HCT116 (cell line): ENCODE measurements around the gene KLHL10. TPM values are rescaled to one million over a fixed set of nuclear protein-coding genes. Genes with fewer than 3 reads are reported as not detected.

Experiments used
- ATAC-seq: fragments of 200-7000 bp; cut with Tn5 transposase; 2 replicates; pipeline ENCODE4 v1.9.1; 2020; ENCODE audit warnings: mild to moderate bottlenecking, moderate library complexity
- BruUV-seq: library from RNA; stranded (reverse); fragments of 400-500 nt; replicated peaks from 2 replicates; lab custom pipeline; 2021; lab: Mats Ljungman, UMichigan
- CTCF ChIA-PET: fragments of 300-600 bp; sonication (Branson Sonifier 250); formaldehyde crosslinking; loops from one replicate; lab custom pipeline; 2021; ENCODE audit warnings: antibody characterized with exemption; lab: Charles Lee
- POLR2A ChIA-PET: fragments of 300-600, 350-600 bp; sonication (Branson Sonifier 250); formaldehyde crosslinking; loops from one replicate; lab custom pipeline; 2021; ENCODE audit warnings: antibody characterized with exemption; lab: Charles Lee
- RAD21 ChIA-PET, 2 experiments: fragments of 300-600 bp; sonication (Branson Sonifier 250); formaldehyde crosslinking; loops; one replicate each; lab custom pipeline; 2023; ENCODE audit warnings: low total read pairs in 2 of 2; ENCODE audit not compliant: uncharacterized antibody in 2 of 2, unreplicated experiment in 2 of 2, low non-redundant PET in 1 of 2; lab: Charles Lee
- DNase-seq: peaks from one replicate; pipeline ENCODE4 v3.0.0-alpha.2; 2010; ENCODE audit warnings: low read depth, low spot score
- H2AFZ ChIP-seq: fragments of 200-600 bp; shearing (Covaris generic), sonication (generic); 2 replicates; pipeline ENCODE4 v1.6.1; 2017; ENCODE audit warnings: low read depth, mixed run types, mixed read lengths, antibody characterized with exemption, low read length; ENCODE audit not compliant: poor library complexity, severe bottlenecking
- H3K27ac ChIP-seq: 2 replicates; pipeline ENCODE4 v1.5.1; 2012; ENCODE audit warnings: low read depth, low read length
- H3K27me3 ChIP-seq: fragments of 200-600 bp; sonication (generic); 2 replicates; pipeline ENCODE4 v1.6.1; 2016; ENCODE audit warnings: mixed run types, low read length, mixed read lengths; ENCODE audit not compliant: insufficient read depth
- H3K36me3 ChIP-seq, 2 experiments: fragments of 200-500 bp in 1 of 2; fragments of 200-600 bp in 1 of 2; sonication (Bioruptor generic) in 1 of 2; sonication (generic) in 1 of 2; 2 replicates each; pipeline versions ENCODE4 v1.5.1 to v1.6.1; 2014 to 2016; ENCODE audit warnings: low read length in 2 of 2, inconsistent platforms in 1 of 2, mixed read lengths in 1 of 2, mixed run types in 1 of 2; ENCODE audit not compliant: insufficient read depth in 2 of 2, control insufficient read depth in 1 of 2
- H3K4me1 ChIP-seq, 2 experiments: fragments of 200-600 bp in 1 of 2; sonication (generic) in 1 of 2; 2 replicates each; pipeline versions ENCODE4 v1.5.1 to v1.6.1; 2012 to 2017; ENCODE audit warnings: low read length in 2 of 2, inconsistent platforms in 1 of 2, mild to moderate bottlenecking in 1 of 2, mixed read lengths in 1 of 2, mixed run types in 1 of 2, moderate library complexity in 1 of 2; ENCODE audit not compliant: insufficient read depth in 2 of 2, control insufficient read depth in 1 of 2
- H3K4me2 ChIP-seq: fragments of 200-600 bp; sonication (generic); 2 replicates; pipeline ENCODE4 v1.6.1; 2017; ENCODE audit warnings: mixed run types, low read length, mixed read lengths
- H3K4me3 ChIP-seq, 2 experiments: fragments of 200-600 bp in 1 of 2; sonication (generic) in 1 of 2; replicated peaks in 1 of 2; 2 replicates each; pipeline ENCODE4 v1.5.1; 2011 to 2016; ENCODE audit warnings: low read length in 2 of 2, control low read depth in 1 of 2, low read depth in 1 of 2, mild to moderate bottlenecking in 1 of 2, mixed read lengths in 1 of 2, mixed run types in 1 of 2
- H3K79me2 ChIP-seq: fragments of 200-600 bp; sonication (generic); 2 replicates; pipeline ENCODE4 v1.6.1; 2017; ENCODE audit warnings: mild to moderate bottlenecking, mixed run types, low read length, moderate library complexity, mixed read lengths; ENCODE audit not compliant: insufficient read depth
- H3K9ac ChIP-seq: fragments of 200-600 bp; sonication (generic); 2 replicates; pipeline ENCODE4 v1.6.1; 2016; ENCODE audit warnings: low read length, mixed read lengths
- H3K9me2 ChIP-seq: fragments of 200-600 bp; sonication (generic), shearing (Covaris generic); 2 replicates; pipeline ENCODE4 v1.6.1; 2017; ENCODE audit warnings: mixed run types, mild to moderate bottlenecking, moderate library complexity; ENCODE audit not compliant: insufficient read depth
- H3K9me3 ChIP-seq, 2 experiments: fragments of 200-500 bp in 1 of 2; fragments of 200-600 bp in 1 of 2; sonication (Bioruptor generic) in 1 of 2; sonication (generic) in 1 of 2; 2 replicates each; pipeline ENCODE4 v1.6.1; 2014 to 2017; ENCODE audit warnings: low read length in 2 of 2, mixed read lengths in 2 of 2, inconsistent platforms in 1 of 2, low read depth in 1 of 2, mild to moderate bottlenecking in 1 of 2, mixed run types in 1 of 2, moderate library complexity in 1 of 2; ENCODE audit not compliant: control insufficient read depth in 1 of 2, insufficient read depth in 1 of 2
- H4K20me1 ChIP-seq: fragments of 200-600 bp; sonication (generic), shearing (Covaris generic); 2 replicates; pipeline ENCODE4 v1.6.1; 2017; ENCODE audit warnings: mixed run types, mild to moderate bottlenecking, moderate library complexity; ENCODE audit not compliant: insufficient read depth
- ATF3 ChIP-seq: IDR thresholded peaks from 2 replicates; pipeline ENCODE4 v1.6.1; 2012
- CBX3 ChIP-seq: IDR thresholded peaks from 2 replicates; pipeline ENCODE4 v1.6.1; 2012; ENCODE audit warnings: low read depth
- EGR1 ChIP-seq: IDR thresholded peaks from 2 replicates; pipeline ENCODE4 v1.6.1; 2012; ENCODE audit warnings: low read depth
- ELF1 ChIP-seq: IDR thresholded peaks from 2 replicates; pipeline ENCODE4 v1.6.1; 2012; ENCODE audit warnings: low read depth, borderline replicate concordance
- EZH2 ChIP-seq: fragments of 200-600 bp; sonication (generic); IDR thresholded peaks from 2 replicates; pipeline ENCODE4 v1.6.1; 2017; ENCODE audit warnings: antibody characterized with exemption, mixed run types
- FOSL1 ChIP-seq: IDR thresholded peaks from 2 replicates; pipeline ENCODE4 v1.6.1; 2012; ENCODE audit warnings: low read depth
- JUND ChIP-seq: IDR thresholded peaks from 2 replicates; pipeline ENCODE4 v1.6.1; 2012
- MAX ChIP-seq: IDR thresholded peaks from 2 replicates; pipeline ENCODE4 v1.6.1; 2012
- POLR2A ChIP-seq: IDR thresholded peaks from 2 replicates; pipeline ENCODE4 v1.7.0; 2011; ENCODE audit warnings: borderline replicate concordance; ENCODE audit not compliant: insufficient read depth, insufficient read length; ENCODE audit errors: extremely low read depth
- POLR2AphosphoS5 ChIP-seq: IDR thresholded peaks from 2 replicates; pipeline ENCODE4 v1.6.1; 2011; ENCODE audit warnings: mild to moderate bottlenecking, low read depth, low read length, moderate library complexity
- RAD21 ChIP-seq: IDR thresholded peaks from 2 replicates; pipeline ENCODE4 v1.6.1; 2012; ENCODE audit warnings: low read depth, mild to moderate bottlenecking
- REST ChIP-seq: IDR thresholded peaks from 2 replicates; pipeline ENCODE4 v1.6.1; 2012; ENCODE audit warnings: low read depth
- SIN3A ChIP-seq: IDR thresholded peaks from 2 replicates; pipeline ENCODE4 v1.6.1; 2012; ENCODE audit warnings: low read depth
- SP1 ChIP-seq: IDR thresholded peaks from 2 replicates; pipeline ENCODE4 v1.6.1; 2012; ENCODE audit warnings: low read depth
- SRF ChIP-seq: IDR thresholded peaks from 2 replicates; pipeline ENCODE4 v1.6.1; 2012; ENCODE audit warnings: low read depth
- TCF7L2 ChIP-seq: IDR thresholded peaks from 2 replicates; pipeline ENCODE4 v1.7.0; 2011; ENCODE audit warnings: borderline replicate concordance, inconsistent platforms; ENCODE audit not compliant: insufficient read depth, insufficient read length; ENCODE audit errors: extremely low read depth
- YY1 ChIP-seq: IDR thresholded peaks from 2 replicates; pipeline ENCODE4 v1.6.1; 2011; ENCODE audit warnings: low read length, low read depth, moderate library complexity, mild to moderate bottlenecking; ENCODE audit not compliant: insufficient replicate concordance; ENCODE audit errors: extremely low read depth
- ZBTB33 ChIP-seq: IDR thresholded peaks from 2 replicates; pipeline ENCODE4 v1.6.1; 2011; ENCODE audit warnings: mild to moderate bottlenecking, low read length, moderate library complexity; ENCODE audit not compliant: insufficient replicate concordance; ENCODE audit errors: extremely low read depth
- ZFX ChIP-seq: fragments of 450-650 bp; IDR thresholded peaks from 2 replicates; pipeline ENCODE4 v1.6.1; 2017
- ZNF274 ChIP-seq: fragments of 200-500 bp; sonication (Bioruptor generic); IDR thresholded peaks from 2 replicates; pipeline ENCODE4 v1.6.1; 2014; ENCODE audit warnings: mild to moderate bottlenecking, low read depth, low read length, inconsistent platforms
- intact Hi-C: fragments of 100-400 bp; cut with micrococcal nuclease; formaldehyde crosslinking; loops from 2 replicates; pipeline ENCODE4 v1.10.0; 2022
- total RNA-seq: library from RNA; stranded (reverse); gene quantifications from one replicate; pipeline ENCODE4 v1.2.1, GENCODE V29; 2021; ENCODE audit not compliant: unreplicated experiment

The KLHL10 gene
- total RNA-seq, 1 experiment from 2014 or later, result not detected

GRCh38 chr17:41812381-41813151 is 25.1 kb upstream of the KLHL10 start, which contains the start of gene FKBP10:
Gene FKBP10 (plus strand): TSS chr17:41813004. CDS start chr17:41813035, 31 bp downstream.
- peak within 1 kb of the TSS; percentile 71 for H3K9ac ChIP-seq
- no peaks in the 10 kb centered on the region for H4K20me1 ChIP-seq
- no peaks in the 10 kb centered on the region for H3K36me3 ChIP-seq
- TF ChIP-seq EGR1, result no peak
- peak; percentile 47; the same call in 1 of the 2 replicates for TF ChIP-seq ZFX
- TF ChIP-seq MAX, result peak; percentile 91
- TF ChIP-seq SRF, result no peak
- peak; percentile 23 for TF ChIP-seq POLR2A
- TF ChIP-seq ZBTB33, result no peak
- no peak for TF ChIP-seq ELF1
- no peak for TF ChIP-seq RAD21
- no peak for TF ChIP-seq SIN3A
- no peak for TF ChIP-seq REST
- no peak for TF ChIP-seq ATF3
- no peak for TF ChIP-seq JUND
- TF ChIP-seq POLR2AphosphoS5, result peak; percentile 13
- TF ChIP-seq FOSL1, result peak; percentile 76
- no peak for TF ChIP-seq CBX3
- no peak for TF ChIP-seq ZNF274
- peak; percentile 52 for TF ChIP-seq SP1
- no peak for TF ChIP-seq YY1
- TF ChIP-seq TCF7L2, result peak; percentile 81
- no peak for TF ChIP-seq EZH2
- ChIA-PET CTCF (interaction anchor here (1.2 to 3.5 kb wide), 3 partner anchors 11 to 75 kb away, joined by 5 to 25 read pairs (median 9); partner anchors contain the start of gene JUP), RAD21 (no interaction called here), POLR2A (interaction anchor here (0.5 to 2.7 kb wide), 4 partner anchors 13 to 124 kb away, joined by 3 to 11 read pairs (median 4); partner anchors contain the start of genes EIF1 and JUP)
- H3K27ac ChIP-seq, result peak within 1 kb of the TSS; percentile 97
- no peaks in the 10 kb centered on the region for H3K27me3 ChIP-seq
- intact Hi-C loops, result no loop called here
- H3K79me2 ChIP-seq, result peaks cover 30% of the 10 kb centered on the region; the same call in 1 of the 2 replicates
- H3K4me1 ChIP-seq, result peaks cover 10 to 41% of the 10 kb centered on the region in 2 experiments; a peak in 3 of 4 replicates
- ATAC-seq, result peak; percentile 48
- peak; percentile 54 for DNase-seq
- H3K9me3 ChIP-seq, result no peaks in the 10 kb centered on the region
- peak within 1 kb of the TSS; percentile 99 for H3K4me2 ChIP-seq
- no TSS peak for BruUV-seq
- peak within 1 kb of the TSS; percentile 66 to 72 for H3K4me3 ChIP-seq
- peak within 1 kb of the TSS; percentile 86 for H2AFZ ChIP-seq
- H3K9me2 ChIP-seq, result no peaks in the 10 kb centered on the region
